GM13976 (cell line): Measurements from ENCODE around the gene PEX6.

Experiments
- DNase-seq: peaks from one replicate; pipeline ENCODE4 v3.0.0; 2012; ENCODE audit warnings: low spot score
- in situ Hi-C: fragments of 300-500 bp; cut with MboI; formaldehyde crosslinking; loops from one replicate; pipeline ENCODE4 v1.12.0; 2022; ENCODE audit warnings: low sequenced_read_pairs, mixed read lengths, inconsistent platforms; ENCODE audit not compliant: unreplicated experiment
- TF ChIP-seq, protein P1 (sequence below): IDR thresholded peaks from 2 replicates; pipeline ENCODE4 v1.5.1; 2012; ENCODE audit warnings: borderline replicate concordance, mild to moderate bottlenecking; ENCODE audit not compliant: insufficient read depth; ENCODE audit errors: extremely low read depth, missing control alignments, control extremely low read depth

The PEX6 gene

GRCh38 chr6:42978839-42979522 is at the start of gene PEX6:
TSS of gene PEX6 (minus strand) at chr6:42979181. CDS start at chr6:42979150, 31 bp downstream.
- TF ChIP-seq, protein P1, sequence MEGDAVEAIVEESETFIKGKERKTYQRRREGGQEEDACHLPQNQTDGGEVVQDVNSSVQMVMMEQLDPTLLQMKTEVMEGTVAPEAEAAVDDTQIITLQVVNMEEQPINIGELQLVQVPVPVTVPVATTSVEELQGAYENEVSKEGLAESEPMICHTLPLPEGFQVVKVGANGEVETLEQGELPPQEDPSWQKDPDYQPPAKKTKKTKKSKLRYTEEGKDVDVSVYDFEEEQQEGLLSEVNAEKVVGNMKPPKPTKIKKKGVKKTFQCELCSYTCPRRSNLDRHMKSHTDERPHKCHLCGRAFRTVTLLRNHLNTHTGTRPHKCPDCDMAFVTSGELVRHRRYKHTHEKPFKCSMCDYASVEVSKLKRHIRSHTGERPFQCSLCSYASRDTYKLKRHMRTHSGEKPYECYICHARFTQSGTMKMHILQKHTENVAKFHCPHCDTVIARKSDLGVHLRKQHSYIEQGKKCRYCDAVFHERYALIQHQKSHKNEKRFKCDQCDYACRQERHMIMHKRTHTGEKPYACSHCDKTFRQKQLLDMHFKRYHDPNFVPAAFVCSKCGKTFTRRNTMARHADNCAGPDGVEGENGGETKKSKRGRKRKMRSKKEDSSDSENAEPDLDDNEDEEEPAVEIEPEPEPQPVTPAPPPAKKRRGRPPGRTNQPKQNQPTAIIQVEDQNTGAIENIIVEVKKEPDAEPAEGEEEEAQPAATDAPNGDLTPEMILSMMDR, result no peak
- DNase-seq, result peak; percentile 95
- in situ Hi-C loops, result no loop called here

DNA sequence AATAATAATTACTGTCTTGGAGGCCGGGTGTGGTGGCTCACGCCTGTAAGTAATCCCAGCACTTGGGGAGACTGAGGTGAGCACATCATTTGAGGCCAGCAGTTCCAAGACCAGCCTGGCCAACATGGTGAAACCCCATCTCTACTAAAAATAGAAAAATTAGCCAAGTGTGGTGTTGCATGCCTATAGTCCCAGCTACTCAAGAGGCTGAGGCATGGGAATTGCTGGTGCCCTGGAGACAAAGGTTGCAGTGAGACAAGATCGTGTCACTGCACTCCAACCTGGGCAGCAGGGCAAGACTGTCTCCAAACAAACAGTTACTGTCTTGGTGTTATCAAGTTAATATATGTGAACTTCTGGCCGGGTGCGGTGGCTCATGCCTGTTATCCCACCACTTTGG is 47.4 kb upstream of the PEX6 start:
- no peak for DNase-seq
- TF ChIP-seq, protein P1, result no peak
- in situ Hi-C loops, result no loop called here

DNA sequence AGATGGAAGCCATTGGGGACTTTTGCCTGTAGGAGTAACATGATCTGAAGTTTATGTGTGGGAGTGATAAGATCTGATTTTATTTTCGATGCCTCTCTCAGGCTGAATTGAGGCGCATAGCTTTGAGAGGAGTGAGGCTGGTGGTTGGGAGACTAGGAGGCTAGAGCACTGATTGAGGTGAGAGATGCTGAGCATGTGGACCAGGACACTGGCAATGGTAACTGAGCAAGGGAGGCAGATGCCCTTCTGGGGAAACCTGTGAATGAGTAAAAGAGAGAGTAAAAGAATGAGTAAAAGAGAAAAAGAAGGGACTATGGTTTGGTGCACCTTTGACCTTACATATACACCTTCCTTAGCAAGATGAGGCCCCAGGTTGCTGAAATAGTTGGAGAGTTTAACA is 45.5 kb upstream of the PEX6 start:
- in situ Hi-C loops, result no loop called here
- TF ChIP-seq, protein P1, result no peak

GRCh38 chr6:43021270-43022047 is 42.5 kb upstream of the PEX6 start, which contains the start of gene RRP36:
TSS of gene RRP36 (plus strand) at chr6:43021623. CDS start at chr6:43021655, 32 bp downstream.
- in situ Hi-C loops, result no loop called here
- TF ChIP-seq, protein P1, result no peak
- DNase-seq, result peak; percentile 90

More for the DNA sequence above, 45.5 kb upstream of the PEX6 start:
- no peak for DNase-seq

GRCh38 chr6:43020847-43021246 is 41.9 kb upstream of the PEX6 start:
- TF ChIP-seq, protein P1, result no peak
- in situ Hi-C loops, result no loop called here
- no peak for DNase-seq

- TF ChIP-seq, protein P1, result no peak
- in situ Hi-C loops, result no loop called here
- no peak for DNase-seq
These were observed 41.2 kb upstream of the PEX6 start for GRCh38 chr6:43020052-43020705.
